ENCODE measurements around the gene TK1. TPM values are rescaled to one million over a fixed set of nuclear protein-coding genes. Genes with fewer than 3 reads are reported as not detected.

Gene TK1
- polyA plus RNA-seq, 1 of the 3 experiments (the other 2 are of a cell fraction) = 112 TPM

GRCh38 chr17:78230996-78231935 lies 44.4 kb upstream of the TK1 start, which contains the start of gene TMEM235:
TMEM235 (plus strand) TSS chr17:78231631; CDS start chr17:78232024, 393 bp downstream.
- H2AFZ ChIP-seq (ENCODE audit: low read depth) = no peak within 1 kb of the TSS
- no peaks in the 10 kb centered on the region for H3K9me3 ChIP-seq
- POLR2A ChIA-PET = interaction anchor here (1.0 kb wide), 1 partner anchor 20 kb away, joined by 3 read pairs; no protein-coding TSS in a partner anchor
- no peaks in the 10 kb centered on the region for H3K79me2 ChIP-seq (ENCODE audit: insufficient read depth)
- DNase-seq = peak; percentile 62
- CTCF ChIA-PET = interaction anchor here (1.9 to 13.9 kb wide), 2 partner anchors 17 to 20 kb away, joined by 11 to 196 read pairs; no protein-coding TSS in a partner anchor
- peaks cover under 1% of the 10 kb centered on the region for H3F3A ChIP-seq (replicated peaks; ENCODE audit: insufficient read depth)
- H3K4me3 ChIP-seq (ENCODE audit: low read depth in 2 of 2, low read length in 1 of 2) = no peak within 1 kb of the TSS
- no peaks in the 10 kb centered on the region for H3K36me3 ChIP-seq (replicated peaks in 1 of 2; ENCODE audit: control insufficient read depth in 1 of 2, insufficient read depth in 2 of 2, low read length in 1 of 2)
- peaks cover 0 to 23% of the 10 kb centered on the region in 2 experiments; a peak in 1 of 4 replicates for H3K4me1 ChIP-seq (ENCODE audit: control insufficient read depth in 1 of 2, insufficient read depth in 2 of 2, low read depth in 1 of 2, low read length in 1 of 2)
- no peaks in the 10 kb centered on the region for H3K9me2 ChIP-seq
- TF ChIP-seq REST (IDR thresholded peaks at IDR 0.05; ENCODE audit: low read depth, low read length) = no peak
- TF ChIP-seq SIN3A (IDR thresholded peaks at IDR 0.05; ENCODE audit: borderline replicate concordance, low read depth, low read length) = no peak
- no peak for TF ChIP-seq FOXM1 (IDR thresholded peaks at IDR 0.05; ENCODE audit: low read depth)
- 57% methylated on average over 31 of the region's 52 CpGs for WGBS (ENCODE audit: low lambda C conversion rate)
- H4K20me1 ChIP-seq (ENCODE audit: insufficient read depth) = no peaks in the 10 kb centered on the region
- H3K9ac ChIP-seq = no peak within 1 kb of the TSS
- peaks cover 21% of the 10 kb centered on the region for H3K27me3 ChIP-seq (ENCODE audit: insufficient read depth)
- H3K4me2 ChIP-seq = 0 out of 2 replicates have a peak within 1 kb of the TSS, but pooled peaks have one; percentile 15
- H3K27ac ChIP-seq (ENCODE audit: low read depth in 2 of 2, low read length in 1 of 2) = no peak within 1 kb of the TSS

- Histone ChIP-seq H3K9me3 (no peaks in the 10 kb centered on the region), H3K27me3 (ENCODE audit: insufficient read depth) (peaks cover 21% of the 10 kb centered on the region), H3K79me2 (ENCODE audit: insufficient read depth) (no peaks in the 10 kb centered on the region), H3F3A (replicated peaks; ENCODE audit: insufficient read depth) (peaks cover 9% of the 10 kb centered on the region), H3K4me3 (ENCODE audit: low read depth in 2 of 2, low read length in 1 of 2) (no peak overlapping the region), H3K9me2 (no peaks in the 10 kb centered on the region), H3K9ac (no peak overlapping the region), H4K20me1 (ENCODE audit: insufficient read depth) (no peaks in the 10 kb centered on the region), H3K36me3 (replicated peaks in 1 of 2; ENCODE audit: control insufficient read depth in 1 of 2, insufficient read depth in 2 of 2, low read length in 1 of 2) (no peaks in the 10 kb centered on the region), H3K27ac (ENCODE audit: low read depth in 2 of 2, low read length in 1 of 2) (no peak overlapping the region), H3K4me2 (no peak overlapping the region), H3K4me1 (ENCODE audit: control insufficient read depth in 1 of 2, insufficient read depth in 2 of 2, low read depth in 1 of 2, low read length in 1 of 2) (peaks cover 0 to 32% of the 10 kb centered on the region in 2 experiments; a peak in 1 of 4 replicates), H2AFZ (ENCODE audit: low read depth) (no peak overlapping the region)
- 78% methylated on average over 13 of the region's 13 CpGs for WGBS (ENCODE audit: low lambda C conversion rate)
- ChIA-PET POLR2A (no interaction called here), CTCF (interaction anchor here (13.9 kb wide), 1 partner anchor 18 kb away, joined by 196 read pairs; no protein-coding TSS in a partner anchor)
- no peak for TF ChIP-seq RCOR1 (IDR thresholded peaks at IDR 0.05; ENCODE audit: low read length)
- TF ChIP-seq MXI1 (IDR thresholded peaks at IDR 0.05; ENCODE audit: low read depth, low read length) = no peak
- no peak for TF ChIP-seq MEF2A (IDR thresholded peaks at IDR 0.05; ENCODE audit: borderline replicate concordance, low read depth)
- no peak for TF ChIP-seq RXRA (IDR thresholded peaks at IDR 0.05; ENCODE audit: borderline replicate concordance, low read depth)
- TF ChIP-seq GATA2 (CRISPR knock-in tag; IDR thresholded peaks at IDR 0.05) = no peak
- TF ChIP-seq POLR2AphosphoS5 (IDR thresholded peaks at IDR 0.05; ENCODE audit: low read depth, low read length) = no peak
- no peak for TF ChIP-seq PBX3 (IDR thresholded peaks at IDR 0.05)
- no peak for TF ChIP-seq USF2 (IDR thresholded peaks at IDR 0.05; ENCODE audit: borderline replicate concordance, low read depth, low read length)
- TF ChIP-seq USF1 (IDR thresholded peaks at IDR 0.05; ENCODE audit: borderline replicate concordance, low read depth) = no peak
- TF ChIP-seq NFIC (IDR thresholded peaks at IDR 0.05; ENCODE audit: borderline replicate concordance) = no peak
- TF ChIP-seq FOSL2 (IDR thresholded peaks at IDR 0.05; ENCODE audit: borderline replicate concordance, low read depth) = no peak
- TF ChIP-seq EZH2phosphoT487 (IDR thresholded peaks at IDR 0.05; ENCODE audit: borderline replicate concordance, low read depth) = no peak
- no peak for TF ChIP-seq FOXJ3 (CRISPR knock-in tag; IDR thresholded peaks at IDR 0.05)
- no peak for DNase-seq
These were observed 43.6 kb upstream of the TK1 start for GRCh38 chr17:78230252-78230962.

Measured in SK-N-SH (cell line).